ENCODE data around the gene JARID2. TPM values are rescaled to one million over a fixed set of nuclear protein-coding genes. Genes with fewer than 3 reads are reported as not detected.
A peak's percentile ranks its signal among the peaks of the same experiment; 100 is the strongest.

The JARID2 gene
- total RNA-seq, 4 donors from 2014 or later = 6.6 to 8.1 (median 7.5) TPM

- WGBS, 2 donors = 88 to 91% methylated on average over 3 of the region's 3 CpGs
- Histone ChIP-seq H3K4me3 (replicated peaks in 1 of 3) (no peak overlapping the region), H3K36me3 (no peaks in the 10 kb centered on the region), H3K4me1 (peaks cover 11 to 15% of the 10 kb centered on the region in 2 donors), H3K27ac (no peak overlapping the region), H3K27me3 (no peaks in the 10 kb centered on the region), H3K9me3 (no peaks in the 10 kb centered on the region)
- DNase-seq = no peak
- TF ChIP-seq POLR2A (IDR thresholded peaks at IDR 0.05) = no peak
- TF ChIP-seq, protein P1, sequence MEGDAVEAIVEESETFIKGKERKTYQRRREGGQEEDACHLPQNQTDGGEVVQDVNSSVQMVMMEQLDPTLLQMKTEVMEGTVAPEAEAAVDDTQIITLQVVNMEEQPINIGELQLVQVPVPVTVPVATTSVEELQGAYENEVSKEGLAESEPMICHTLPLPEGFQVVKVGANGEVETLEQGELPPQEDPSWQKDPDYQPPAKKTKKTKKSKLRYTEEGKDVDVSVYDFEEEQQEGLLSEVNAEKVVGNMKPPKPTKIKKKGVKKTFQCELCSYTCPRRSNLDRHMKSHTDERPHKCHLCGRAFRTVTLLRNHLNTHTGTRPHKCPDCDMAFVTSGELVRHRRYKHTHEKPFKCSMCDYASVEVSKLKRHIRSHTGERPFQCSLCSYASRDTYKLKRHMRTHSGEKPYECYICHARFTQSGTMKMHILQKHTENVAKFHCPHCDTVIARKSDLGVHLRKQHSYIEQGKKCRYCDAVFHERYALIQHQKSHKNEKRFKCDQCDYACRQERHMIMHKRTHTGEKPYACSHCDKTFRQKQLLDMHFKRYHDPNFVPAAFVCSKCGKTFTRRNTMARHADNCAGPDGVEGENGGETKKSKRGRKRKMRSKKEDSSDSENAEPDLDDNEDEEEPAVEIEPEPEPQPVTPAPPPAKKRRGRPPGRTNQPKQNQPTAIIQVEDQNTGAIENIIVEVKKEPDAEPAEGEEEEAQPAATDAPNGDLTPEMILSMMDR (IDR thresholded peaks at IDR 0.05) = no peak
- intact Hi-C loops (cut with DNase I) = no loop called here
These were observed 140.9 kb downstream of the JARID2 start for GRCh38 chr6:15386756-15387112.

GRCh38 chr6:15387118-15387517 is 141.2 kb downstream of the JARID2 start:
- no peaks in the 10 kb centered on the region for H3K9me3 ChIP-seq
- no peaks in the 10 kb centered on the region for H3K36me3 ChIP-seq
- intact Hi-C loops (cut with DNase I) = no loop called here
- H3K27me3 ChIP-seq = no peaks in the 10 kb centered on the region
- 77 to 84% methylated on average over 5 of the region's 5 CpGs for WGBS, 2 donors
- no peak for TF ChIP-seq POLR2A (IDR thresholded peaks at IDR 0.05)
- TF ChIP-seq, protein P1 (IDR thresholded peaks at IDR 0.05) = no peak
- no peak for DNase-seq
- no peak overlapping the region for H3K4me3 ChIP-seq (replicated peaks in 1 of 3)
- peaks cover 11 to 18% of the 10 kb centered on the region in 2 donors for H3K4me1 ChIP-seq
- no peak overlapping the region for H3K27ac ChIP-seq

GRCh38 chr6:15389084-15389764 is 143.4 kb downstream of the JARID2 start:
- peak in 1 of 2 donors; percentile 22 for DNase-seq
- H3K4me3 ChIP-seq (replicated peaks in 1 of 3) = no peak overlapping the region
- peaks cover 11 to 18% of the 10 kb centered on the region in 2 donors for H3K4me1 ChIP-seq
- WGBS, 2 donors = 90 to 91% methylated on average over 6 of the region's 6 CpGs
- H3K27me3 ChIP-seq = no peaks in the 10 kb centered on the region
- intact Hi-C loops (cut with DNase I) = no loop called here
- TF ChIP-seq, protein P1 (IDR thresholded peaks at IDR 0.05) = no peak
- TF ChIP-seq POLR2A (IDR thresholded peaks at IDR 0.05) = no peak
- no peaks in the 10 kb centered on the region for H3K36me3 ChIP-seq
- H3K27ac ChIP-seq = no peak overlapping the region
- no peaks in the 10 kb centered on the region for H3K9me3 ChIP-seq

DNA sequence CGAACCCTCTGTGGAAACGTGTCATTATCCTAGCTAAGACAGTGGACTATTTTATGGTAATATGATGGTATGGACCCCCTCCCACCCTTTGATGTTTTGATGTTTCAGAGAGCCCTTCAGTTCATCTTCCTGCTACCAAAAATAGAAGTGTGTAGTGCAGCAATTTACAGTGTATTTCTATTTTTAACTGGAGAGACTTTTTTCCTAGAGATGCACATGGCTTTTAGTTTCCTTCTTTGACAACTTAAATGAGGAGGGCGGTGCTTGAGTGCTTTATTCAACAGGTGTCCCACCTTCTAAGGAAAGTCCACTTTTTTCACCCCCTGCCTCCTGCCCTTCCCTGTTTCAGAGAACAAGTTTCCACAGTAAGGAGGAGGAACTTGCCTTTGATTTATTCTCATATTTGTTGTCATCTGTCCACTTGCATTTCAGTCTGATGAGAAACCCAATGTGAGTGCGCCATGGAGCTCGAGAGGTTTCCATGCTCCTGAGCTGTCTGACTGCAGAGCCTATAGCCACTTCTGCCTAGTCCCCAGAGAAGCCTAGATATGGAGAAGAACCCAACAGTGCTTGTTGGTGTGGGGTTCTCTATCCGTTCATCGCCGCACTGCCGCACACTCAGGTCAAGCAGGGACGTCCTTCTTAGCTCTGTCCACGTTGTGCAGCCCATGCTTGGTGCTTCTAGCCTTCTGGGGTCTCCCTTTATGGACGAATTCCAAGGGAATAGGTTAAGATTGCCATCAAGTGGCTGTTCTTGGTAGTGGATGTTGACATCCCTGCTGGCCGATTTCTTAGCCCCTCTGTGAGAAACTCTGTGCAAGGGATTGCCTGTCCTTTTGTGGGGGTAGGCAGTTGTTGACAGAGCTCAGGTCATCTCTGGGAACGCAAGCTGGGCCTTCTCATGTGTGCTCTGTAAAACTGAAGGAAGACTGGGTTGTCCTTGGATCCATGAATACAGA is 144.2 kb downstream of the JARID2 start:
- Histone ChIP-seq H3K36me3 (no peaks in the 10 kb centered on the region), H3K9me3 (no peaks in the 10 kb centered on the region), H3K4me3 (replicated peaks in 1 of 3) (no peak overlapping the region), H3K4me1 (peaks cover 11 to 18% of the 10 kb centered on the region in 2 donors), H3K27me3 (no peaks in the 10 kb centered on the region), H3K27ac (no peak overlapping the region)
- intact Hi-C loops (cut with DNase I) = no loop called here
- no peak for TF ChIP-seq POLR2A (IDR thresholded peaks at IDR 0.05)
- TF ChIP-seq, protein P1 (IDR thresholded peaks at IDR 0.05) = peak in 3 of 6 experiments; percentile 36 to 48 (median 47)
- 56 to 62% methylated on average over 9 to 13 of the region's 14 CpGs for WGBS, 2 donors
- no peak for DNase-seq

DNA sequence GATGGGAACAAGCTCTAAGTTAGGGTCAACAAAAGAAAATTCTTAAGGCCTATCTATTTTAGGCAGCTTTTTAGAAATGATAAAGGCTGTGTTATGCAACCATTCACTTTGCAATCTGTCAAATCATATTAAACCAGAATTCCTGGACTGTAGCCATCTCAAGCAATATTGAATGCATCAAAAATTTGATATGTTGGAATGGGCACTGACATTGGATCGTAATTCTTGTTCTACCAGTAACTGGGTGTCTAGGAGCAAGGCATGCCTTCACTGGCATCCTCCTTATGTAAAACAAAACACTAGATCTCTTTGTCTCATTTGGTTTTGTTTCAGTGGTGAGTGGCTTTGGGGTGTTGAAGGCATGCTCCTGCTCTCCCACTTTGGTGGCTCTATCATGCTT is 145.6 kb downstream of the JARID2 start:
- no peaks in the 10 kb centered on the region for H3K9me3 ChIP-seq
- H3K27ac ChIP-seq = no peak overlapping the region
- H3K4me3 ChIP-seq (replicated peaks in 1 of 3) = no peak overlapping the region
- TF ChIP-seq POLR2A (IDR thresholded peaks at IDR 0.05) = no peak
- TF ChIP-seq, protein P1 (IDR thresholded peaks at IDR 0.05) = no peak
- intact Hi-C loops (cut with DNase I) = no loop called here
- H3K36me3 ChIP-seq = no peaks in the 10 kb centered on the region
- peaks cover 11 to 18% of the 10 kb centered on the region in 2 donors for H3K4me1 ChIP-seq
- WGBS, 2 donors = 68 to 78% methylated on average over 1 of the region's 1 CpG
- H3K27me3 ChIP-seq = no peaks in the 10 kb centered on the region
- DNase-seq = no peak

Measured in thyroid gland (tissue), 4 donors.